CD4-positive, alpha-beta T cell treated with Interleukin-4 for 4 hours (primary cell): ENCODE measurements around the gene RAVER1.

ENCODE experiments used
- DNase-seq: peaks from one replicate; pipeline ENCODE4 v3.0.0-alpha.2; 2020

The RAVER1 gene

DNA sequence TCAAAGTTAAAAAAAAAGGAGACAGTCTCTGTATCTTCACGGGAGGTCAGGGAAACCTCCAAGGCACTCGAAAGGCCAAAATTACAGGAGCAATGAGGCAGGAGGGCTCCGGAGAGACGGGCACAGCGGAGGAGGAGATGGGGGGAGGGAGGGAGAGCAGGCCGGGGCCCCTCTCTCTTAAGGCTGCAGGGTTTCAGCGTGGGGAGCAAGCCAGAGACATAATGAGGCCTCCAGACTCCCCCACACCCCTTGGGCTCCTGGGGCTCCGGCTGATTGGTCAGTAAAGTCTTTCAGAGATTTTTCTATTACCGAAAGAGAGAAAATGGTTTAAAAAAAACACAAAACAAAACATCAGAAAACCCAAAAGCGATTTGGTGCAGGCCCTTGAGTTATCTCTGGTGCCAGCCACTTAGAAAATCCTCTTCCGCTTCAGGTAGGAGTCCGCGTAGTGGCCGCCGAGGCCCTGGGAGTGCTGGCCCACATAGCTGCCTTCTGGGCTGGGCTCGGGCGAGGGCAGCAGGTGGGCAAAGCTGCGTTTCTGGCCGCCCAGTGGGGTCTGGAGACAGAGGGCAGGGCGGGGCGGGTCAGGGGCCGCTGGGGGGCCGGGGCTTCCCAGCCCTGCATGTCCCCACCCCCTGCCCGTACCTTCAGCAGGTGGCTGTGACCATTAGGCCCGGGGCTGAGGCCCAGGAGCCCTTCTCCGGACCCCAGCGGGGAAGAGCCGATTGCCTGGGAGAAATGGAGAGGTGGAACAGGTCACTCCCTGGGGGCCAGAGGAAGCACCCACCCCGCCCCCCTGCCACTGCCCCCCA lies 16.1 kb downstream of the RAVER1 start:
- no peak for DNase-seq

DNA sequence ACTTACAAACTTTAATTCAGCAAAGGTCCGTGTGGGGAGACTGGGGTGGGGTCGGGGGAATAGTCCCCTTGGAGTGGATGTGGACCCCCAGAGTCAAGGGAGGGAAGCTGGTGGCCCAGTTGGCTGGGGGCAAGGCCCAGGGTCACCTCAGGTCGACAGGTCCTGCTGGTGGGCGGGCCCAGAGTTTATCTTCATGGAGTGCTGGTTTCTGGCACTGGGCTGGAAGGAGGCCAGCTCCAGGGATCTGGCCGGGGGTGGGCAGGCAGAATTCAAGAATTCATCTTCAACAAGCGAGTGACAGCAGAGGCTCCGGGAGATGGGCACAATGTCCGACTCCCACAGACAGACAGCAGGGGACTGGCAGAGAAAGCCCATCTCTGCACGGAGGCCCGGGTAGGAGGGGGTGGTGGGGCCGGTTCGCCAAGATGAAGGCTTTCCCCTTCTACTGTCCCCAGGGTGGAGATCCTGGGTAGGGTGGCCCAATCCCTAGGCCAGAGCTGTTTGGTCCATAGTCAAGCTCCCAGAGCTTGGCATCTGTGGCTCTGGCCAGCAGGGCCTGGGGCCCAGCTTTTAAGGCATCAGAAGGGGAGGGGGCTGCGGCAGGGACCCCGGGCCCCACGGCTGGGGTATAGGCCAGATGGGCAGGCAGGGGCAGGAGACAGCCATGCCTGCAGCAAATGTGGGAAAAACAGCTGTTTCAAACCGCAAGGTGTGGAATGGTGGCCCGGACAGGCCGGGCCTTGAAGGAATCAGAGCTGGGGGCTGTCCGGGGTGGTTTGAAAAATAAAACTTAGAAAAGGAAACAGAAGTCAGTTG lies 16.9 kb downstream of the RAVER1 start:
- no peak for DNase-seq

DNA sequence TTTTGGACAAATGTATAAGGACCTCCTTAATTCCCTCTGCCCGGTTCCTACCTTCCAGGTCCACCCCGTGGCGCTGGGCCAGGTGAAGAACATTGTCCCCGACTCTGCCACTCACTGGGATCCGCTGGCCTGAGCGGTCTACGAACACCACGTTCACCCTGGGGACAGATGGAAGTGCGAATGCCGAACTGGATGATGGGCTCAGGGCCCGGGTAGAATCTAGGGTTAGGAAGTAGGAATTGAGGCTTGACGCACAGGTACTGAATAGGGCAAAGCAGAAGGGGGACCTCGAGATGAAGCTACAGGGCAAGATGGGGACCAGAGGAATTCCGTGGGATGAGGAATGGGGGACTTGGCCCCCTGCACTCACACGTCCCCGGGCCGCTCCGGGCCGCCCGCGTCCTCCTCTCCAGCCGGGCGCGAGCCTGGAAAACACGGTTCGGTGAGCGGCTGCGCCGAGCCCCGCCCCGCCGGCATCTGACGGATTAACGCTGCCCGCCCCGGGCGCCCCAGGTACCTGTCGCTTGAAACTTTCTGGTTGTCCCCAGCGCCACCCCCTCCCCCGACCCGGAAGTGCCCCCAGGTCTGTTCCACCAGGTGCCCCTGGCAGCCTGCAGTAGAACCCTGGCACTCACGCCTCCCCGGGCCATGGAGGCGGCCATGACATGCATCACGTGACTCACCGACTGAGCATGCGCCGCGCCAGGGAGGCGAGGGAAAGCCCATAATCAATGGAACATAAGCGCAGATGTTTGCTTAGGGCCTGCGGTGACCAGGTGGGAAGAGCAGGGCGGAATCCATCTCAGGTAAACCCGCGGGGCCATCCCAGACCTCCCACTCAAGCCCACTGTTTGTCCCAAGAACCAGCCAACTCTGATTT lies 17.8 kb downstream of the RAVER1 start, which contains the start of gene FDX2:
FDX2 (minus strand) TSS at position 681 of the 880 bp plus-strand sequence; CDS start at position 662, 19 bp downstream.
- peak; percentile 89 for DNase-seq

DNA sequence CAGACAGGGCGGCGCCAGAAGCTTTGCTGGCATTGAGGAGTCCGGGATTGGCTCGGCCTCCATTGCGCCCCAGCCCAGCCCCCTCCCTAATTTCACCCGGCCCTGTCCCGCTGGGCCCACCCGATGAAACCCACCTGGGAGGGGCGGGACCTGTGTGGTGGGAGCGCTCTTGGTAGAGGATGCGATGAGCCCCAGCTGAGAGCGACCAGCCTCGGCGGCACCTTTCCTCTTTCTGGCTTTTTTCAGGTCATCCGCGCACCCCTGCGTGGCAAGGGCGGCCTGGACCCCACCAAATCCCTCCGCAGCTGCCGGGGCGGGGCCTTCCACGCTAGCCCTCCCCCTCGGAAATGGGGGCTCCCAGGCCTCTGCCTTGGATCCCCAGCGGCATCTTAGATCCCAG lies 23.9 kb downstream of the RAVER1 start, which contains the start of gene ZGLP1:
ZGLP1 (minus strand) TSS at position 393 of the 400 bp plus-strand sequence.
- DNase-seq, result no peak

DNA sequence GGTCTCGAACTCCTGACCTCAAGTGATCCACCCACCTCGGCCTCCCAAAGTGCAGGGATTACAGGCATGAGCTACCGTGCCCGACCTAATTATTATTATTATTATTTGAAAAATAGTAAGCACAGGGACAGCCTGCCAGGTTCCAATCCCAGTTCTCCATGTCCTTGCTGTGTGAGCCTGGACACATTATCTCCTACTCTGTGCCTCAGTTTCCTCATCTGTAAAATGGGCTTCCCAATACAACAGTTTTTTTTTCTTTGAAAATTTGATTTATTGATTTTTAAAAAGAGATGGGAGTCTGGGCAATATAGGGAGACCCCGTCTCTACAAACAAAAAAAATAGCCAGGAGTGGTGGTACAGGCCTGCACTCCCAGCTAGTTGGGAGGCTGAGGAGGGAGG lies 27.0 kb downstream of the RAVER1 start:
- DNase-seq, result no peak

DNA sequence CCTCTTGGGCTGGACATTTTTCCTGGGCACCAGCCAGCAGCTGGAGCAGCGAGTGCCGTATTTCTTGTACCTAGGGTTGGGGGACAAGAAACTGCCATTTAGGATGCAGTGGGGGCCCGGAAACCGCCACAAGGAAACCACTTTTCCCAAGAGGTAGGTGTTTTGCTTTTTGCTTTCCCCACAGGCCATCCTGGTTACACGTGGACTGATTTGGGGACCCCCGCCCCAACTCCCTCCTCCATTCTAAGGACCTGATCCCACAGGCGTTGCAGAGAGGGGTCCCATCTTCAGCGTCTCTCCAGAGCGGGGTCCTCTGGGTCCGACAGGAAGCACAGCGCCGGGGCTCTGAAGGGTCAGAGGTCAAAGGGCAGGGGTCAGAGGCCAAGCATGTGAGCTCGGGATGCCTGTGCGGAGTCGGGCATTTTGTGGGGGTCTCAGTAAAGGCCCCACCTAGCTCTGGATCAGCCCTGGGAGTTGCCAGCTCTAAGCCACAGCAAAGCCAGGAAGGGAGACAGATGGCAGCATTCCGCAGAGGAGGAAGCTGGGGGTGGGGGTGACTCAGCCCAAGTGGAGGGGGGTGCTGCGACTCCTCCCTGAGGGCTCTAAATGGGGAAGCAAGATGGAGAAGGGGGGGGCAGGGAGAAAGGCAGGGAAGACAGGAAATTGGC lies 28.1 kb downstream of the RAVER1 start:
- DNase-seq, result no peak

DNA sequence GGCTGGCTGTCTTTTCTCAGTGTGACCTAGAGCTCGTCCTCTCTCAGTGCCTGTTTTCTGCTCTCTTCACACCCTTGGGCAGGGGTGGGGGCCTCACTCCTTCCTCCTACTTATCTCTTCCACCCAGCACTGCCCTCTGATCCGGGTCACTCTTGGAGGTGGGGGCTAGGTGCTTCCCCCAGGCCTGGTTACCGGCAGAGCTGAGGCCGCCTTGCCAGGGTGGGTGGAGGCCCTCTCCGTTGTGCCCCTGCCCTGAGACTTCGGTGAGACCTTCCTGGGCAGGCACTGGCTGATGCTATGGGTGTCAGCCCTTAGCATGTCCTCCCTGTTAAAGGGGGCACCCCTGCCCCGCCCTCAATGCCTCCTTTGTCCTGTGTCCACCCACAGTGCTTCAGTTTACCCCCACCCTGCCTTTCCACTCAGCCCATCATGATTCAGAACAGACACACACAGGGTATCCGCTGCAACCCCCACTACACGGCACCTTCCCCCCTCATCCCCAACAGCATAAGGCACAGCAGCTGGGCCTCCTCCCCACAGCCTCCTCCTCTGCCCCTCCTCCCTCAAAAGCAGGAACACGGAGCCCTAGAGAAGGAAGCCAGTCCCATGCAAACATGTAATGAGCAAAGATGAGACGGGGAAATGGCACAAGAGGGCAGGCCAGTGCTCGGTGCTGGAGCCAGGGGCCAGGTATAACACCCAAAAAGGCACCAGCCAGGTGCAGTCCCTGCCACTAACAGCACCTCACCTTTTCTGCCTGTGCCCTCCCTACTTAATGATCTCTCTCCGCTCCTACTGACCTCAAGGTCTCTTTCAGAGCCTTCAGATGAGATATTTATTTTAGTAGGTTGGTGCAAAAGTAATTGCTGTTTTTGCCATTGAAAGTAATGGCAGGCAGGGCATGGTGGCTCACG lies 33.5 kb downstream of the RAVER1 start:
- no peak for DNase-seq

DNA sequence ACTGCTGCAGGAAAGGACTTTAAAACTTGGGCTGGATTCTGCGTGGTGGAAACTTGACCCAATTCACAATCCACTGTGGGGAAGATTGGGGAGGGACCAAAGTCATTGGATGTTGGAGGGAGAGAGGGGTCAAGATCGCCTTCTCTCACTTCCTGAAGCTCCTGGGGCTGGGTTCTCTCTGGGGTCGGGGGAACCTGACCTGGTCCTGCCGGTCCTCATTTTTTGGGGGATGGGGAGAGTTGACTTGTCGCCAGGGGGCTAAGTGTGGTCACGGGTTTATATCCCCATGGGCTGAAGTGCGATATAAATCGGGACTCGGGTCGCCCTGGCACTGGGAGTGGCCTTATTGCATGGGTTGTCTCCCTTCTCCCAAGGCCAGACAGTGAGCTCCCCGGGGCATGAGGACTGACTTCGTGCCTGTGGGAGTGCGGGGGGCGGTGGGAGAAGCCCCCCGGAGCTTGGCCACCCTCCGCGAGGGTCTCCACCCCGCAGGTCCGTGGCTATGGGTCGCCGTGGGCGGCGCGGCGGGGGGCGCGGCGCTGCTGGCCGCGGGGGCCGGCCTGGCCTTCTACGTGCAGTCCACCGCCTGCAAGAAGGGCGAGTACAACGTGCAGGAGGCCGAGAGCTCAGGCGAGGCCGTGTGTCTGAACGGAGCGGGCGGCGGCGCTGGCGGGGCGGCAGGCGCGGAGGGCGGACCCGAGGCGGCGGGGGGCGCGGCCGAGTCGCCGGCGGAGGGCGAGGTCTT lies 37.3 kb downstream of the RAVER1 start:
- DNase-seq, result no peak

DNA sequence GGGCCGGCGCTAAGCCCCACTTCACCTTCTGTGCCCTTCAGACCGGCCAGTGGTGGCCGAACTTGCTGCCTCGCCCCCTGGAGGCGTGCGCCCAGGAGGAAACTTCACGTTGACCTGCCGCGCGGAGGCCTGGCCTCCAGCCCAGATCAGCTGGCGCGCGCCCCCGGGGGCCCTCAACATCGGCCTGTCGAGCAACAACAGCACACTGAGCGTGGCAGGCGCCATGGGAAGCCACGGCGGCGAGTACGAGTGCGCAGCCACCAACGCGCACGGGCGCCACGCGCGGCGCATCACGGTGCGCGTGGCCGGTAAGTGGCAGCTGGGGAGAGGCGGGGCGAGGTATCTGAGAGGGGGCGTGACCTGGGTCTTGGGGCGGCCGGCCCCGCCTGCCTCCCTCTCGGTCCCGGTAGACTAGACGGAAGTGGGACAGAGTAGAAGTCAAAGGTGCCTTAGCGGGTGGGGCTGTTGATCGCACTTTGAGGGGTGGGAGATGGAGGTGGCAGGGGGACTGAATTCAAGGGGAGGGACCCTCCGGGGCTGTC lies 38.0 kb downstream of the RAVER1 start:
- DNase-seq, result peak; percentile 77

DNA sequence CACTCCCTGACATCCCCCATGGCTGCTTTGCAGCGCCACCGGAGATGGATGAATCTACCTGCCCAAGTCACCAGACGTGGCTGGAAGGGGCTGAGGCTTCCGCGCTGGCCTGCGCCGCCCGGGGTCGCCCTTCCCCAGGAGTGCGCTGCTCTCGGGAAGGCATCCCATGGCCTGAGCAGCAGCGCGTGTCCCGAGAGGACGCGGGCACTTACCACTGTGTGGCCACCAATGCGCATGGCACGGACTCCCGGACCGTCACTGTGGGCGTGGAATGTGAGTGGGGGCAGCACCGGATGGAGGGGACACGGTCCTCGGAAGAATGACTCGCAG lies 39.0 kb downstream of the RAVER1 start:
- DNase-seq, result no peak

DNA sequence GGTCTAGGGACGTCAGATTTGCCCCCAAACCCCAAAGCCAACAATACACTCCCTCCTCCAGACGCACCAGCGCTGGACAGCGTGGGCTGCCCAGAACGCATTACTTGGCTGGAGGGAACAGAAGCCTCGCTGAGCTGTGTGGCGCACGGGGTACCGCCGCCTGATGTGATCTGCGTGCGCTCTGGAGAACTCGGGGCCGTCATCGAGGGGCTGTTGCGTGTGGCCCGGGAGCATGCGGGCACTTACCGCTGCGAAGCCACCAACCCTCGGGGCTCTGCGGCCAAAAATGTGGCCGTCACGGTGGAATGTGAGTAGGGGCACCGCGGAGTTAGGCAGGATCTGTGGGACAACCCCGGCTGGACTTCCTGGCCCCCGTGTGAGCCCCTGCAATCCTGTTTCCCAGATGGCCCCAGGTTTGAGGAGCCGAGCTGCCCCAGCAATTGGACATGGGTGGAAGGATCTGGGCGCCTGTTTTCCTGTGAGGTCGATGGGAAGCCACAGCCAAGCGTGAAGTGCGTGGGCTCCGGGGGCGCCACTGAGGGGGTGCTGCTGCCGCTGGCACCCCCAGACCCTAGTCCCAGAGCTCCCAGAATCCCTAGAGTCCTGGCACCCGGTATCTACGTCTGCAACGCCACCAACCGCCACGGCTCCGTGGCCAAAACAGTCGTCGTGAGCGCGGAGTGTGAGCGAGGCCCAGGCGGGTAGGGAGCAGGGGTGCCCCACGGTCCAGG lies 39.5 kb downstream of the RAVER1 start:
- DNase-seq, result no peak

DNA sequence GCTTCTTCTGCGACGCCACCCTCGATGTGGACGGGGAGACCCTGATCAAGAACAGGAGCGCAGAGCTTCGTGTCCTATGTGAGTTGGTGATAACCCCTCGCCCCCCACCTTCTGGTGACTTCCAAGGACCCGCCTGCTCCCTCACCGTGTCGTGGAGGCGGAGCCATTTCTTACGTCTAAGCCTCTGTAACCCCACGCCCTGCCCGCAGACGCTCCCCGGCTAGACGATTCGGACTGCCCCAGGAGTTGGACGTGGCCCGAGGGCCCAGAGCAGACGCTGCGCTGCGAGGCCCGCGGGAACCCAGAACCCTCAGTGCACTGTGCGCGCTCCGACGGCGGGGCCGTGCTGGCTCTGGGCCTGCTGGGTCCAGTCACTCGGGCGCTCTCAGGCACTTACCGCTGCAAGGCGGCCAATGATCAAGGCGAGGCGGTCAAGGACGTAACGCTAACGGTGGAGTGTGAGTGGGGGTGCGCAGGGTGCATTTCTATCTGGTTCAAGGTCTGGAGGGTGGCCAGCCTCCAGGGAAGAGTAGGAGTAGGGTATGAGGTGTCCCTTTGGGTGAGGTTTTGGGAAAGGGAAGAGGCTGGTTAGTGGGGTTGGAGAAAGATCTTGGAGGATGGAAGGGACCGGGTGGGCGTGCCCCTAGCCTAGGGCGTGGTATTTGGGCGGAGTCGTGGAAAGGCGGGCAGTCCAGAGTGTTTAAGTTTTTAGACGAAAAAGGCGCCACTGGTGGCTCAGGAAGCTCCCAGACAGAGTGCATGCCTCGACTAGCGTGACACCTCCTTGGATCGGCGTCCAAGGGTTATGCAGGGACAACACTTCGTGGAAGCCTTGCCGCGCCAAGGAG lies 40.3 kb downstream of the RAVER1 start:
- no peak for DNase-seq

DNA sequence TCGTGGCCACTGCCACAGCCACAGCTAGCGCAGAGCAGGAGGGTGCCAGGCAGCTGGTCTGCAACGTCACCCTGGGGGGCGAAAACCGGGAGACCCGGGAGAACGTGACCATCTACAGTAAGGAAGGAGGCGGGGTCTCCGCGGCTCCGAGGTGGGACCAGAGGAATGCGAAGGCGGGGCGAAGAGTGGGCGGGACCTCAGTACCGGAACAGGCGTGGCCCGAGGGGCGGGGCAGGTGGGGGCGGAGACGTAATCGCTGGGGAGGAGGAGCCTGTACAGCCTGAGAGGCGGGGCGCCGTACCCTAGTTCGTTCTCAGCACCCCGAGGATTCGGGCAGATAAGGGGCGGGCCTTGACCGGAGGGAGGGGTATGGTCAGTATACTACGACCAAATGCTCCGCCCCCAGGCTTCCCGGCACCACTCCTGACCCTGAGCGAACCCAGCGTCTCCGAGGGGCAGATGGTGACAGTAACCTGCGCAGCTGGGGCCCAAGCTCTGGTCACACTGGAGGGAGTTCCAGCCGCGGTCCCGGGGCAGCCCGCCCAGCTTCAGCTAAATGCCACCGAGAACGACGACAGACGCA lies 41.0 kb downstream of the RAVER1 start:
- DNase-seq, result peak; percentile 39

DNA sequence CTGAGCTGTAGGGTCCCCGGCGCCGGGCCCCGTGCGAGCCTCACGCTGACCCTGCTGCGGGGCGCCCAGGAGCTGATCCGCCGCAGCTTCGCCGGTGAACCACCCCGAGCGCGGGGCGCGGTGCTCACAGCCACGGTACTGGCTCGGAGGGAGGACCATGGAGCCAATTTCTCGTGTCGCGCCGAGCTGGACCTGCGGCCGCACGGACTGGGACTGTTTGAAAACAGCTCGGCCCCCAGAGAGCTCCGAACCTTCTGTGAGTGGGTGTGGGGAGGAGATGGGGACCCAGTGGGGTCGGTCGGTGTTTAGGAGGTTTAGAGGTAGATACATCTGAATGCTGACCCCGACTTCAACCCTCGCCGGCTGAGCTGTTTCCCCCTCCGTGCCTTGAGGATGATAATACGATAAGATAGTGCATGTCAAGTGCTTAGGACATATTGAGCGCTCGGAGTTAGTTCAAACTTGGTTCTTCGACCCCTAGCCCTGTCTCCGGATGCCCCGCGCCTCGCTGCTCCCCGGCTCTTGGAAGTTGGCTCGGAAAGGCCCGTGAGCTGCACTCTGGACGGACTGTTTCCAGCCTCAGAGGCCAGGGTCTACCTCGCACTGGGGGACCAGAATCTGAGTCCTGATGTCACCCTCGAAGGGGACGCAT lies 41.6 kb downstream of the RAVER1 start:
- DNase-seq, result no peak

DNA sequence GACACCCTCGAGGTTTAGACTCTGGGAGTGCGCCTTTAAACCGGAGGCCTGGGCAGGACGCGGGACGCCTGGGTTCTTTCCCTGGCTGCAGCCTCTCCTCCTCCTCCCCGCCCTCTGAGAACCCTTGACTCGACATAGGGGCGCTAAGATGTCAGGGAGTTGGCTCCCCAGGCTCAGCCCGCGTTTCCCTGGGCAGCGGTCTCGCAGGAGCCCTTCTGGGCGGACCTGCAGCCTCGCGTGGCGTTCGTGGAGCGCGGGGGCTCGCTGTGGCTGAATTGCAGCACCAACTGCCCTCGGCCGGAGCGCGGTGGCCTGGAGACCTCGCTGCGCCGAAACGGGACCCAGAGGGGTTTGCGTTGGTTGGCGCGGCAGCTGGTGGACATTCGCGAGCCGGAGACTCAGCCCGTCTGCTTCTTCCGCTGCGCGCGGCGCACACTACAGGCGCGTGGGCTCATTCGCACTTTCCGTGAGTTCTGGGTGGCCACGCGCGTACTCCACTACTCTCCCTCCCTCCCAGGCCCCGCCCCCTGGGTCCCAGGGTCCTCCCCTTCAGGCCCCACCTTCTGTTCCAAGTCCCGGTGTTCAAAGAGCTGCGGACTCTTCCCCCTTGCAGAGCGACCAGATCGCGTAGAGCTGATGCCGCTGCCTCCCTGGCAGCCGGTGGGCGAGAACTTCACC lies 42.3 kb downstream of the RAVER1 start:
- peak; percentile 46 for DNase-seq

DNA sequence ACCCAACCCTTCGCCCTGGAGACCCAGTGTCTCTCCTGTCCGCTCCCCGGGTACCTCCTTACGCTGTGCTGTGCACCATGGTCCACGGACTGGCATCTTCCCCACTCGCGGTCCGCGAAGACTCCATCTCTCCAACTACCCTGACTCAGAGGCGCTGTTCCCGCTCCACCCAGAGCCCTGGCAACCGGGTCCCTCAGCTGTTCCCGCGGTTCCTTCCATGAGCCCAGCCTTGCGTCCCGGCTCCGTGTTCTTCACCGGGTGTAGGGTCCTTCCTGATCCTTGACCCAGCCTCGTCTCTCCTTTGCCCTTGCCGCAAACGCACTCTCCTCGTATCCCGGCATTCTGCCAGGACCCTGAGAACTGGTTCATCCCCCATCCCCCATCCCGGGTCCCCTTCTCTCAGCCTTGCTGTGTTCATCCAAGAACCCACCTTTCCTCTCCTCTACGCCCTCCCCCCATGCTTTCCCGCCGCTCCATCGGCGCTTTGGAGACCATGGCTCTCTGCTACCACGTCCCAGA lies 42.9 kb downstream of the RAVER1 start:
- DNase-seq, result no peak

DNA sequence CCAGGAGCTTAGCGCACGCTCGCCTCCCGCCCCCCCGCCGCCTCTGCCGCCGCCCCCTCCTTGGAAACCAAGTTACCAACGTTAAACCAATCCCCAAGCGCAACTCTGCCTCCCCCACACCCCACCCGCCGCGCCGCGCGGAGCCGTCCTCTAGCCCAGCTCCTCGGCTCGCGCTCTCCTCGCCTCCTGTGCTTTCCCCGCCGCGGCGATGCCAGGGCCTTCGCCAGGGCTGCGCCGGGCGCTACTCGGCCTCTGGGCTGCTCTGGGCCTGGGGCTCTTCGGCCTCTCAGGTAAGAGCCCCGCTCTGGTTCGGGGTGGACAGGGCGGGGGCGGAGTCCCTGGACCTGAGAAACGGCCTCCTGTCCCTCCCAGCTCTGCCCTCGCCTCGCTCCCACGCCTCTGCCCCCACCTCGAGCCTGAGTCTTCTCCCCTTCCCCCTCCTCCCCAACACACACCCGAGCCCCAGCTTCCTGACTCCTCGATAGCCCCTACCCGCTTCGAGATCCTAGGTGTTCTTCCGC lies 43.4 kb downstream of the RAVER1 start, which contains the start of gene ICAM5:
ICAM5 (plus strand) TSS at position 117 of the 521 bp plus-strand sequence; CDS start at position 209, 92 bp downstream.
- no peak for DNase-seq
